ENCODE data around the gene SOX5. TPM values are rescaled to one million over a fixed set of nuclear protein-coding genes. Genes with fewer than 3 reads are reported as not detected.

SOX5 gene
- total and polyA plus RNA-seq, 2 donors (not counting 1 experiment from before 2014, with no cell fraction given), result 9.2 to 32.0 TPM

DNA sequence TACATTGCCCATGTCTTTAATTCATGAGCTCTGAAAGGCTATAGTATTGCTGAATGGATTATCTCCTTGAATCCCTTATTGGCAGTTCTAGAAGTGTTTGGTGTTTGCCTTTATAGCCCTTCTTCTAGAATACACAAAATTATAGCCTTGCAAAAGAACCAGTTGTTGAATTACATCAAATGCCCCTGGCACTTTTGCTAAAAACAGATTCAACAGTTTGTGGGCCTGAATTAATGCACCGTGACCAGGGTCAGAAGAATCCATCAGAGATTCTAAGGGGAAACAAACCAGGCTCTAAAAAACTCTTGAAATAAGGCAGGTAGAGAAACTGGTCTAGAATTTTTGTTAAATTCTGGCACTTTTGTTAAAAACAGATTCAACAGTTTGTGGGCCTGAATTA, 197.8 kb downstream of the SOX5 start:
- H3K27me3 ChIP-seq (ENCODE audit: control insufficient read depth, insufficient read depth, low read length), result no peaks in the 10 kb centered on the region
- no peak for TF ChIP-seq EZH2 (IDR thresholded peaks at IDR 0.05; ENCODE audit: low read length, missing control alignments)
- no peak overlapping the region for H2AFZ ChIP-seq (ENCODE audit: low read length)

DNA sequence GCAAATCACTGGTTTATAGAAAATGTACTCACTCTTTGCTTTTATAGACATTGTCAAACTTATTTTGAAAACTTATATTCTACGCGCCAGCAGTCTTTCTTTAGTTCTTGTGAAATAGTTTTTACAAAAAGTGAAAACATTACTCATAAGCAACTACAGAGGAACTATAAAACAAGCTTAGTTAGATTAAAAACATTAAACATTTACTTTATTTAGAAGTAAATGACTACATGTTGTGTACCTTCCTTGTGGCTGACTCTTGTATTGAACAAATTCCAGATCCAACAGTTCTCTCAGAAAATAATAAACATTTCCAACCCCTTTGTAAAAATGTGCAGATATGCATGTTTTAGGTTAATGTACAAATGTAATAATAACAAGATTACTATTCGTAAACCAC, 198.5 kb downstream of the SOX5 start:
- no peaks in the 10 kb centered on the region for H3K79me2 ChIP-seq (ENCODE audit: control insufficient read depth, insufficient read depth, low read length)
- H3K9ac ChIP-seq (ENCODE audit: insufficient read depth, low read length), result no peak overlapping the region
- H3K4me3 ChIP-seq (replicated peaks in 1 of 4; ENCODE audit: control extremely low read depth in 1 of 4, insufficient read depth in 1 of 4, low read depth in 3 of 4, low read length in 4 of 4), result no peak overlapping the region
- no peaks in the 10 kb centered on the region for H3K27me3 ChIP-seq (ENCODE audit: control insufficient read depth, insufficient read depth, low read length)
- no peaks in the 10 kb centered on the region for H3K4me1 ChIP-seq (ENCODE audit: control insufficient read depth, extremely low read depth, insufficient read depth, low read length)
- no peaks in the 10 kb centered on the region for H3K36me3 ChIP-seq (ENCODE audit: control insufficient read depth, insufficient read depth, low read length)
- no peak overlapping the region for H3K27ac ChIP-seq (ENCODE audit: insufficient read depth, low read length)
- no peak for TF ChIP-seq EZH2 (IDR thresholded peaks at IDR 0.05; ENCODE audit: low read length, missing control alignments)
- TF ChIP-seq CTCF (conservative IDR thresholded peaks at IDR 0.05 in 1 of 2, IDR thresholded peaks at IDR 0.05 in 1 of 2; ENCODE audit: low read depth in 1 of 2, low read length in 2 of 2), result no peak
- no peak overlapping the region for H3K4me2 ChIP-seq (ENCODE audit: extremely low read depth, insufficient read depth, low read length)
- no peaks in the 10 kb centered on the region for H4K20me1 ChIP-seq (ENCODE audit: control insufficient read depth, extremely low read depth, insufficient read depth, low read length)
- no peaks in the 10 kb centered on the region for H3K9me3 ChIP-seq (ENCODE audit: control insufficient read depth, insufficient read depth, low read depth, low read length)
- H2AFZ ChIP-seq (ENCODE audit: low read length), result no peak overlapping the region
- peak in 1 of 2 donors; percentile 45 for DNase-seq (ENCODE audit: low read depth in 2 of 2)

More for the DNA sequence above, 197.8 kb downstream of the SOX5 start:
- Histone ChIP-seq H3K4me3 (replicated peaks in 1 of 4; ENCODE audit: control extremely low read depth in 1 of 4, insufficient read depth in 1 of 4, low read depth in 3 of 4, low read length in 4 of 4) (no peak overlapping the region), H3K79me2 (ENCODE audit: control insufficient read depth, insufficient read depth, low read length) (no peaks in the 10 kb centered on the region), H3K27ac (ENCODE audit: insufficient read depth, low read length) (no peak overlapping the region), H3K4me2 (ENCODE audit: extremely low read depth, insufficient read depth, low read length) (no peak overlapping the region), H3K4me1 (ENCODE audit: control insufficient read depth, extremely low read depth, insufficient read depth, low read length) (no peaks in the 10 kb centered on the region), H3K9me3 (ENCODE audit: control insufficient read depth, insufficient read depth, low read depth, low read length) (no peaks in the 10 kb centered on the region), H4K20me1 (ENCODE audit: control insufficient read depth, extremely low read depth, insufficient read depth, low read length) (no peaks in the 10 kb centered on the region), H3K36me3 (ENCODE audit: control insufficient read depth, insufficient read depth, low read length) (no peaks in the 10 kb centered on the region), H3K9ac (ENCODE audit: insufficient read depth, low read length) (no peak overlapping the region)
- DNase-seq (ENCODE audit: low read depth in 2 of 2), result no peak

DNA sequence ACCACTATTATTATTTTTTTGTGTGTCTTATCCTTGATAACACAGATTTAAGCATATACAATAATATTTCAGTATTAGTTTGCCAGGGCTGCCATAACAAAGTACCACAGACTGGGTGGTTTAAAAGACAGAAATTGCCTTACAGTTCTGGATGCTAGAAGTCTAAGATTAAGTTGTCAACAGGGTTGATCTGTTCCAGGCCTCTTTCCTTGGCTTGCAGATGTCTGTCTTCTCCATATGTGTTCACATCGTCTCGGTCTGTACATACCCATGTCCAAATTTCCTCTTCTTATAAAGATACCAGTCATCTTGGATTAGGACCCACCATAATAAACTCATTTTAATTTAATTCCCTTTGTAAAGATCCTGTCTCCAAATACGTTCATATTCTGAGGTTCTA, 204.8 kb downstream of the SOX5 start:
- TF ChIP-seq EZH2 (IDR thresholded peaks at IDR 0.05; ENCODE audit: low read length, missing control alignments), result no peak
- TF ChIP-seq CTCF (conservative IDR thresholded peaks at IDR 0.05 in 1 of 2, IDR thresholded peaks at IDR 0.05 in 1 of 2; ENCODE audit: low read depth in 1 of 2, low read length in 2 of 2), result no peak
- H3K27me3 ChIP-seq (ENCODE audit: control insufficient read depth, insufficient read depth, low read length), result no peaks in the 10 kb centered on the region
- no peak overlapping the region for H3K9ac ChIP-seq (ENCODE audit: insufficient read depth, low read length)
- H3K4me1 ChIP-seq (ENCODE audit: control insufficient read depth, extremely low read depth, insufficient read depth, low read length), result no peaks in the 10 kb centered on the region
- no peak overlapping the region for H3K4me2 ChIP-seq (ENCODE audit: extremely low read depth, insufficient read depth, low read length)
- H3K79me2 ChIP-seq (ENCODE audit: control insufficient read depth, insufficient read depth, low read length), result no peaks in the 10 kb centered on the region
- H4K20me1 ChIP-seq (ENCODE audit: control insufficient read depth, extremely low read depth, insufficient read depth, low read length), result no peaks in the 10 kb centered on the region
- no peaks in the 10 kb centered on the region for H3K9me3 ChIP-seq (ENCODE audit: control insufficient read depth, insufficient read depth, low read depth, low read length)
- H3K27ac ChIP-seq (ENCODE audit: insufficient read depth, low read length), result no peak overlapping the region
- H3K4me3 ChIP-seq (replicated peaks in 1 of 4; ENCODE audit: control extremely low read depth in 1 of 4, insufficient read depth in 1 of 4, low read depth in 3 of 4, low read length in 4 of 4), result no peak overlapping the region
- no peak overlapping the region for H2AFZ ChIP-seq (ENCODE audit: low read length)
- H3K36me3 ChIP-seq (ENCODE audit: control insufficient read depth, insufficient read depth, low read length), result no peaks in the 10 kb centered on the region
- DNase-seq (ENCODE audit: low read depth in 2 of 2), result no peak
